Gastroesophageal sphincter (tissue), 3 donors: ENCODE results near the gene NCOR2.

ENCODE experiments used
- EP300 ChIP-seq: sonication (generic); formaldehyde crosslinking; IDR thresholded peaks from one replicate; pipeline ENCODE4 v1.6.1; 2017; ENCODE audit warnings: antibody characterized with exemption, mild to moderate bottlenecking
- POLR2A ChIP-seq, 2 donors: fragments of 450-650 bp; IDR thresholded peaks; one replicate each; pipeline ENCODE4 v1.6.1; 2017; ENCODE audit warnings: antibody characterized with exemption in 2 of 2, mild to moderate bottlenecking in 2 of 2, moderate library complexity in 1 of 2
- TF ChIP-seq, protein P1 (sequence below), 4 experiments: fragments of 200-600 bp in 2 of 4; fragments of 450-650 bp in 2 of 4; sonication (generic) in 1 of 4; IDR thresholded peaks; one replicate each; pipeline ENCODE4 v1.5.1; 2017 to 2019; ENCODE audit warnings: antibody characterized with exemption in 4 of 4, mild to moderate bottlenecking in 2 of 4, moderate library complexity in 2 of 4

DNA sequence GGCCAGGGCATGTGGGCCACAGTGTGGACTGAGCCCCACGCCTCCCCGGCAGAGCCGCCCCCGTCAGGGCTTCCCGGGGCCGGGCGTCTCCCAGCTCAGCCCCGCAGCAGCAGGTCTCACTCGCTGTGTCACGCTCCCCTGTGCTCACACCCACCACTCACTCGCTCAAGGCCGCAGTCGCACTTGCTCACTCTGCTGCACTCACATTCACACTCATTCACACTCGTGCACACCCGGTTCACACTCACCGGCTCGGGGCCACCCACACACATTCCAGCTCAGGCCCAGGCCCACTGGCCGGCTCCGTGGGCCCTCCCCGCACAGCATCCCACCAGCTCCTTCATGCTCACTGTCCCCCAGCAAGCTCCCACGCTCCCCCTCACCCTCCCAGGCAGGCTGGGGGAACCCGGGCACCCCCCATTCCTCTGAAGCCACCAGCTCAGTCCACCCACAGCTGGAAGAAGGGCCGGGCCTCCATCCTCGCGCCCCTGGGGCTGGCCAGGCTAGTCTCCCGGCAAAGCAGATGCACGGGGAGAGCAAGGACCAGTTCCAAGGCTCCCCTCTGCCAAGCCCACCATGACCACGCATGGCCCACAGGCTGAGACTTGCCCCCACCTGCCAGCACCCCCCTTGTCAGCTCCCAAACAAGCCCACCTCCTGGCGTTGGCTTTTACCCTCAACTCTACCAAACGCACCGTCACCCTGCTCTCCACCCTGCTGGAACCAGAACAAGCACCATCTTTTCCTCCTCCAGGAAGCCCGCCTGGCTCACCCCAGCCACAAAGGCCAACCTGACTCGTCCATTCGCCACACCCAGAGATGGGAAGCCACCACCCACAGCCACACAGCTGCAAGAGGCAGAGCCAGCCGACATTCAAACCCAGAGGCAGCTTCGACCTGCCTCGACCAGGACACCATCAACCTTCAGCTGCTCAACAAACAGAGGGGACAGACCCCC, 28.0 kb downstream of the NCOR2 start:
- TF ChIP-seq, protein P1, sequence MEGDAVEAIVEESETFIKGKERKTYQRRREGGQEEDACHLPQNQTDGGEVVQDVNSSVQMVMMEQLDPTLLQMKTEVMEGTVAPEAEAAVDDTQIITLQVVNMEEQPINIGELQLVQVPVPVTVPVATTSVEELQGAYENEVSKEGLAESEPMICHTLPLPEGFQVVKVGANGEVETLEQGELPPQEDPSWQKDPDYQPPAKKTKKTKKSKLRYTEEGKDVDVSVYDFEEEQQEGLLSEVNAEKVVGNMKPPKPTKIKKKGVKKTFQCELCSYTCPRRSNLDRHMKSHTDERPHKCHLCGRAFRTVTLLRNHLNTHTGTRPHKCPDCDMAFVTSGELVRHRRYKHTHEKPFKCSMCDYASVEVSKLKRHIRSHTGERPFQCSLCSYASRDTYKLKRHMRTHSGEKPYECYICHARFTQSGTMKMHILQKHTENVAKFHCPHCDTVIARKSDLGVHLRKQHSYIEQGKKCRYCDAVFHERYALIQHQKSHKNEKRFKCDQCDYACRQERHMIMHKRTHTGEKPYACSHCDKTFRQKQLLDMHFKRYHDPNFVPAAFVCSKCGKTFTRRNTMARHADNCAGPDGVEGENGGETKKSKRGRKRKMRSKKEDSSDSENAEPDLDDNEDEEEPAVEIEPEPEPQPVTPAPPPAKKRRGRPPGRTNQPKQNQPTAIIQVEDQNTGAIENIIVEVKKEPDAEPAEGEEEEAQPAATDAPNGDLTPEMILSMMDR (IDR thresholded peaks at IDR 0.05), result no peak
- no peak for TF ChIP-seq EP300
- no peak for TF ChIP-seq POLR2A (IDR thresholded peaks at IDR 0.05)
